Measurements from ENCODE around the gene PATL1. TPM values are rescaled to one million over a fixed set of nuclear protein-coding genes. Genes with fewer than 3 reads are reported as not detected.

Gene PATL1
- total and polyA plus RNA-seq, 2 of the 8 experiments (the other 6 are each of a cell fraction or from before 2014, with no cell fraction given) = 30.4 to 33.4 TPM

DNA sequence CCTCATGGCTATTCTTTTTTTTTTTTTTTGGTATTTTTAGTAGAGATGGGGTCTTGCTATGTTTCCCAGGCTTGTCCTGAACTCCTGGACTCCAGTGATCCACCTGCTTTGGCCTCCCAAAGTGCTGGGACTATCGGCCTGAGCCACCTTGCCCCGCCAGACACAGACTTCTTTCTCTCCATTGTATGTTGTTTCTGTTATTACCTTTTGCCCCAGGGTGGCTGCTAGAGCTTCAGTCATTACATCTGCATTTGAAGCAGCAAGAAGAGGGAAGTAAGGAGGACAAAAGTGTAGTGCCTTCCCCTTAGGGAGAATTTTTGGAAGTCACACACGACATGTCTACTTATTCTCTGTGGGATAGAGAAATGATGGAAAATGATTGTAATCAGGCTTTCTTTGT is 43.1 kb downstream of the PATL1 start:
- Histone ChIP-seq H3K23me2 (ENCODE audit: low read depth, low read length) (no peaks in the 10 kb centered on the region), H3K4me1 (replicated peaks in 1 of 4; ENCODE audit: control insufficient read depth in 3 of 4, insufficient read depth in 4 of 4, low read length in 3 of 4) (peaks cover 0 to 2% (median 1%) of the 10 kb centered on the region in 4 experiments; a peak in 2 of 7 replicates), H3K56ac (replicated peaks; ENCODE audit: insufficient read length, low read depth, low read length) (no peak overlapping the region), H2BK12ac (ENCODE audit: low read depth, low read length) (no peak overlapping the region), H3K14ac (ENCODE audit: insufficient read length) (no peak overlapping the region), H3K27me3 (replicated peaks in 1 of 4; ENCODE audit: control insufficient read depth in 3 of 4, extremely low read depth in 1 of 4, insufficient read depth in 3 of 4, low read length in 3 of 4) (no peaks in the 10 kb centered on the region), H3K9ac (replicated peaks in 1 of 4; ENCODE audit: extremely low read depth in 1 of 4, low read depth in 3 of 4, low read length in 3 of 4) (no peak overlapping the region), H4K20me1 (replicated peaks in 1 of 2; ENCODE audit: control insufficient read depth in 1 of 2, insufficient read depth in 2 of 2, low read length in 2 of 2) (no peaks in the 10 kb centered on the region), H2BK15ac (ENCODE audit: low read length) (no peak overlapping the region), H3K9me3 (ENCODE audit: insufficient read depth in 2 of 2, low read depth in 1 of 2, low read length in 1 of 2) (no peaks in the 10 kb centered on the region), H3K27ac (ENCODE audit: low read depth, low read length) (no peak overlapping the region), H3K79me1 (ENCODE audit: low read depth, low read length) (no peaks in the 10 kb centered on the region), H4K91ac (replicated peaks; ENCODE audit: insufficient read length, low read length) (no peak overlapping the region), H3K18ac (ENCODE audit: extremely low read depth, low read length) (no peak overlapping the region), H2AFZ (ENCODE audit: low read length) (no peak overlapping the region), H3K4ac (replicated peaks; ENCODE audit: insufficient read length, low read depth, low read length) (no peak overlapping the region), H3K4me2 (ENCODE audit: insufficient read depth in 1 of 2, low read depth in 2 of 2, low read length in 2 of 2) (no peak overlapping the region), H3K4me3 (ENCODE audit: extremely low read depth in 1 of 4, insufficient read depth in 2 of 4, low read depth in 3 of 4, low read length in 4 of 4) (no peak overlapping the region), H2BK5ac (ENCODE audit: low read depth, low read length) (no peak overlapping the region), H3K36me3 (ENCODE audit: control insufficient read depth in 2 of 4, insufficient read depth in 4 of 4, low read length in 3 of 4) (no peaks in the 10 kb centered on the region), H2BK20ac (ENCODE audit: low read length) (no peak overlapping the region), H2AK5ac (ENCODE audit: low read depth, low read length) (no peak overlapping the region), H3K23ac (ENCODE audit: insufficient read length) (no peak overlapping the region), H2BK120ac (replicated peaks; ENCODE audit: low read depth, low read length) (no peak overlapping the region), H4K5ac (ENCODE audit: insufficient read length, low read depth, low read length) (no peak overlapping the region), H4K8ac (ENCODE audit: extremely low read depth, insufficient read depth, low read length) (no peak overlapping the region), H3K79me2 (ENCODE audit: control insufficient read depth in 1 of 2, insufficient read depth in 2 of 2, low read length in 2 of 2) (no peaks in the 10 kb centered on the region)
- ChIA-PET POLR2A (ENCODE audit: partially characterized antibody) (interaction anchor here (0.6 to 1.8 kb wide), 2 partner anchors 9 to 44 kb away, joined by 3 to 5 read pairs; partner anchors contain the start of gene OSBP), CTCF (ENCODE audit: partially characterized antibody) (interaction anchor here (0.8 to 1.1 kb wide), 2 partner anchors 46 to 996 kb away, joined by 3 read pairs; no protein-coding TSS in a partner anchor)
- WGBS, 2 experiments (ENCODE audit: extremely low coverage in 1 of 2, insufficient coverage in 1 of 2, insufficient read length in 1 of 2, insufficient replicate concordance in 2 of 2, low coverage in 1 of 2, low lambda C conversion rate in 2 of 2, missing lambda C conversion rate in 1 of 2) = 73% methylated on average over 3 of the region's 3 CpGs; no CpG with 5 or more reads in 1 of the 2 experiments
- no peak for TF ChIP-seq POU5F1 (IDR thresholded peaks at IDR 0.05; ENCODE audit: low read depth, low read length)
- no peak for TF ChIP-seq CBX8 (IDR thresholded peaks at IDR 0.05; ENCODE audit: borderline replicate concordance, low read depth, low read length)
- TF ChIP-seq SRF (IDR thresholded peaks at IDR 0.05; ENCODE audit: low read depth, low read length) = no peak
- no peak for TF ChIP-seq YY1 (IDR thresholded peaks at IDR 0.05; ENCODE audit: low read depth, low read length)
- TF ChIP-seq SP1 (IDR thresholded peaks at IDR 0.05; ENCODE audit: low read depth, low read length) = no peak
- TF ChIP-seq RNF2 (IDR thresholded peaks at IDR 0.05; ENCODE audit: borderline replicate concordance, low read depth, low read length, missing control alignments, poor library complexity, severe bottlenecking) = no peak
- no peak for TF ChIP-seq SUZ12 (IDR thresholded peaks at IDR 0.05; ENCODE audit: low read length)
- FAIRE-seq = no peak
- DNase-seq (ENCODE audit: low read depth in 1 of 2, low spot score in 2 of 2) = no peak

Measured in H1 (cell line).